NB4 (cell line): ENCODE data around the gene ITPRIP.

Experiments used
- DNase-seq: peaks from one replicate; pipeline ENCODE4 v3.0.0; 2010; ENCODE audit warnings: low read depth
- H3K4me3 ChIP-seq: one replicate; pipeline ENCODE4 v1.5.1; 2011; ENCODE audit warnings: mild to moderate bottlenecking, low read depth, low read length, moderate library complexity
- MYC ChIP-seq: IDR thresholded peaks from 2 replicates; pipeline ENCODE4 v1.6.1; 2011; ENCODE audit warnings: low read depth, low read length
- POLR2A ChIP-seq: IDR thresholded peaks from 2 replicates; pipeline ENCODE4 v1.6.1; 2011; ENCODE audit warnings: mild to moderate bottlenecking; ENCODE audit not compliant: insufficient read length; ENCODE audit errors: extremely low read depth
- TF ChIP-seq, protein P1 (sequence below): IDR thresholded peaks from 2 replicates; pipeline ENCODE4 v1.6.1; 2011; ENCODE audit warnings: low read depth, low read length
- TF ChIP-seq, protein P2 (sequence below): IDR thresholded peaks from one replicate; pipeline ENCODE4 v1.5.1; 2012; ENCODE audit warnings: low read depth, low read length

The ITPRIP gene

GRCh38 chr10:104337985-104338735 is at the start of gene ITPRIP:
Gene ITPRIP (minus strand): TSS chr10:104338465. CDS start chr10:104316051, 22,414 bp downstream.
- peak within 1 kb of the TSS; percentile 83 for H3K4me3 ChIP-seq
- DNase-seq, result peak; percentile 91
- TF ChIP-seq, protein P1, sequence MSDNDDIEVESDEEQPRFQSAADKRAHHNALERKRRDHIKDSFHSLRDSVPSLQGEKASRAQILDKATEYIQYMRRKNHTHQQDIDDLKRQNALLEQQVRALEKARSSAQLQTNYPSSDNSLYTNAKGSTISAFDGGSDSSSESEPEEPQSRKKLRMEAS, result 0 out of 2 replicates have a peak, but pooled peaks have one; percentile 16
- TF ChIP-seq, protein P2, sequence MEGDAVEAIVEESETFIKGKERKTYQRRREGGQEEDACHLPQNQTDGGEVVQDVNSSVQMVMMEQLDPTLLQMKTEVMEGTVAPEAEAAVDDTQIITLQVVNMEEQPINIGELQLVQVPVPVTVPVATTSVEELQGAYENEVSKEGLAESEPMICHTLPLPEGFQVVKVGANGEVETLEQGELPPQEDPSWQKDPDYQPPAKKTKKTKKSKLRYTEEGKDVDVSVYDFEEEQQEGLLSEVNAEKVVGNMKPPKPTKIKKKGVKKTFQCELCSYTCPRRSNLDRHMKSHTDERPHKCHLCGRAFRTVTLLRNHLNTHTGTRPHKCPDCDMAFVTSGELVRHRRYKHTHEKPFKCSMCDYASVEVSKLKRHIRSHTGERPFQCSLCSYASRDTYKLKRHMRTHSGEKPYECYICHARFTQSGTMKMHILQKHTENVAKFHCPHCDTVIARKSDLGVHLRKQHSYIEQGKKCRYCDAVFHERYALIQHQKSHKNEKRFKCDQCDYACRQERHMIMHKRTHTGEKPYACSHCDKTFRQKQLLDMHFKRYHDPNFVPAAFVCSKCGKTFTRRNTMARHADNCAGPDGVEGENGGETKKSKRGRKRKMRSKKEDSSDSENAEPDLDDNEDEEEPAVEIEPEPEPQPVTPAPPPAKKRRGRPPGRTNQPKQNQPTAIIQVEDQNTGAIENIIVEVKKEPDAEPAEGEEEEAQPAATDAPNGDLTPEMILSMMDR, result no peak
- TF ChIP-seq POLR2A, result peak; percentile 81

DNA sequence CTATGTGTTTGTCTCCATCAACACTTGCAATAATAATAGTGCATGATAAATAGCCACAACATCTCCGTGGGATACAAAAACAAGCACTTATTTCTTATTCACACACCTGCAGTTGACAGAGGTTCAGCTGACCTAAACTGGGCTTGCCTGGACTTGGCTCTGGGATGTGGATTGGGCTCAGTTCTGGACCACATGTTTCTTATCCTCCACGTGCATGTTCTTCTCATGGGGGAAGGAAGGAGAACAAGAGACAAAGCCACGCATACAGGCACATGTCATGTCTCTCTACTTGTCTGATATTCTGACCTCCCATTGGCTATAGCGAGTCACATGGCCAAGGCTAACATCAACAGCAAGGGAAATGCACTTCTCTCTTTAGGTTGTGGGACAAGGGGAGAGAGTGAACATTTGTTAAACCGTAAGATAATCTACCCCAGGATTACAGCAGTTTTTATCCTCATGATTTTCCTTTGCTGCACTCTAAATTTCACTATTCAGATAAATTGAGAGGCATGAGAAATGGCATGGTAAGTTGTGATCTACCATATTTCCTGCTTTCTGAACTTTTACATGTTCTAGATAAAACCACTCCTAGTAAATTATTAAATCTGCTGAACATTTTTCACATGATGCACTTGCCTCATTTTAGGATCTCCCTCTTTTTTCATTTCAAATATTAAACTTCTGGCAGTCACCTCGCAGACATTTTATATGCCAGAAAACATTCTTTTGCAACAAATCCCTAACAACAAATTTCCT is 49.0 kb upstream of the ITPRIP start:
- TF ChIP-seq MYC, result no peak
- TF ChIP-seq, protein P1, result peak; percentile 91
- H3K4me3 ChIP-seq, result no peak overlapping the region
- peak; percentile 33 for DNase-seq

GRCh38 chr10:104380336-104380735 is 42.1 kb upstream of the ITPRIP start:
- no peak for DNase-seq
- H3K4me3 ChIP-seq, result no peak overlapping the region
- TF ChIP-seq POLR2A (no peak), MYC (no peak)
- TF ChIP-seq, protein P2, result no peak
- TF ChIP-seq, protein P1, result no peak

GRCh38 chr10:104376784-104377300 is 38.6 kb upstream of the ITPRIP start:
- H3K4me3 ChIP-seq, result no peak overlapping the region
- no peak for DNase-seq
- TF ChIP-seq, protein P2, result no peak

- DNase-seq, result no peak
- no peak overlapping the region for H3K4me3 ChIP-seq
- TF ChIP-seq, protein P2, result no peak
- no peak for TF ChIP-seq POLR2A
- TF ChIP-seq, protein P1, result no peak
These were observed 36.3 kb upstream of the ITPRIP start for GRCh38 chr10:104374591-104374990.

DNA sequence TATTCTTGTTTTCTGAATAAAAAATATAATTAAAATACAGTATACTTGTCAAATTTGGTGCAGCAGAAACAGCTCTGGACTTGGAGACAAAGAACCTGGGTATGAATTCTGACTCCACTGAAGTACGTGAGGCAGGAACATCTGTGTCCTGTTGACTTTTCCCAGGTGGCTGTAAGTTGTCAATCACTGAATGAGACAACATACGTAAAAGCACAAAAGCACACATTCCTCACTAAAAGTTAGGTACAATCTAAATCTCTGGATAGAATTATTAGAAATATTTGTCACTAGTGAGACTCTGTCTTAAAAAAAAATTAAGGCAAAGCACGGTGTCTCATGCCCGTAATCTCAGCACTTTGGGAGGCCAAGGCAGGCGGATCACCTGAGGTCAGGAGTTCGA is 33.5 kb upstream of the ITPRIP start:
- TF ChIP-seq, protein P1, result no peak
- TF ChIP-seq, protein P2, result no peak
- TF ChIP-seq MYC, result no peak
- TF ChIP-seq POLR2A, result no peak
- no peak overlapping the region for H3K4me3 ChIP-seq
- DNase-seq, result no peak
